Measurements from ENCODE around the gene RBSN.

Gene RBSN

DNA sequence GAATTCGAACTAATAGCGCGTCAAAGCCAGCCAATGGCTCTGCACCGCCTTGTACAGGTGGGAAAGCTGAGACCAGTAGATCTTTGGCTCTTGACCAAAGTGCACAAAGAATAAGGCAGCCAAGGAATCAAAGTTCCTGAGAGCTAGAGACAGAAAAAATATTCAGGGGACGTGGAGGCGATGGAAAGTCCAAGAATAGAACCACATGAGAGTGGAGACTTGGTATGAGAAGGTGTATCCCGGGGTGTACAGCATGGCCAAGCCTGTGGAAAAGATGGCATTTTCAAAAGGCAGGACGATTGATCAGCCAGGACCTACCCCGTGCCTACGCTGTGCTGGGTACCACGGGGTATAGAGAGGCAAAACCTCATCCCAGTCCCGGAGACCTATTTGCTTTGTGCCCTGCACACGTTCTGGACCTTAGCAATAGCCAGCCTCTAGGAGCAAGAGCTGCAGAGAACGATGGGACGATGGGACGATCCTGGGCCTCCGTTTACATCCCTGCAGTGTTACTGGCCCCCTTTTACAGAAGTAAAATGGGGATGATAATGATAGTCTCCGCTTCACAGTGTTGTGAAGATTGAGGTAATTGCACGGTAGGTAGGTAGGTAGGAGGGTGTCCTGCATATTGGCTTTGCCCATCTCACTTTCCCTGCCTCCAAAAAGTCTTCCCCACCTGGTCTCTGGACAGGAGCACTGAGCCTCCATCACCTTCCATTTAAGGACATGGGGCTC lies 583 bp upstream of the RBSN start:
- peak in 1 of 2 donors; percentile 9 for DNase-seq (ENCODE audit: low read depth in 2 of 2)

DNA sequence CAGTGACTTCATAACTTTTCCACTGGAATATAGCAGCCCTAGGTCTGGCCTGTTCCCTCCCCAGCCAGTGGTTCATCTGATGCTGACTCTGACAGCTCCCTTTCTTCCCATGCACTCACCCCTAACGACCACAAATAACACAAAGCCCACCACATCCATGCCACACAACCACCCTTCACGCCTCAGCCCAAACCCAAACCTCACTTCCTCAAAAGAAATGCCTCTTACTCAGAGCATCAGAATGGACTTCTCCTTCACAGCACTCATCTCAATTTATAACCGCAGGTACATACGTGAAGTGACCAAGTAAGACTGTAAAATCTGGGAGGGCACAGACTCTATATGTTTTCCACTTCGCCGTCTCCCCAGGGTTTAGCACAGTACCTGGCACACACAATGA lies 1.1 kb downstream of the RBSN start:
- DNase-seq (ENCODE audit: low read depth in 2 of 2): peak in 1 of 2 donors; percentile 28

DNA sequence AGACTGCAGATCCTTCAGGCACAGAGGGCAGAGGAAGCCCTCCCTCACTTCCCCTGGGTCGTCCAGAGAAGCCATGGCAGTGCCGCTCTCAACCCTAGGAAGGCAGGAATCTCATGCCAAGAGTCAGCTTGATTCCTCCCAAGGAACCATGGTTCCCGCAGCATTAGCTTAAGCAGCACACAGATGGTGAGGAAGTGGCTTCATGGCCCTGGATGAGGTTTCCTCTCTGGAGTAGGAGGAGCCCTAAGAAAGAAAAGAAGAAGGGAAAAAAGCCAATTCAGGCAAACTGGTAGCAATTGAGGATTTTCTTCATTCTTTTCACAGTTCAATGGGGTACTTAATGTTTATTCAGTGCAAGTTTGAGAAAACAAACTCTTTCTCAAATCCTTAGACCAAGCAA lies 2.9 kb downstream of the RBSN start:
- DNase-seq (ENCODE audit: low read depth in 2 of 2): no peak

DNA sequence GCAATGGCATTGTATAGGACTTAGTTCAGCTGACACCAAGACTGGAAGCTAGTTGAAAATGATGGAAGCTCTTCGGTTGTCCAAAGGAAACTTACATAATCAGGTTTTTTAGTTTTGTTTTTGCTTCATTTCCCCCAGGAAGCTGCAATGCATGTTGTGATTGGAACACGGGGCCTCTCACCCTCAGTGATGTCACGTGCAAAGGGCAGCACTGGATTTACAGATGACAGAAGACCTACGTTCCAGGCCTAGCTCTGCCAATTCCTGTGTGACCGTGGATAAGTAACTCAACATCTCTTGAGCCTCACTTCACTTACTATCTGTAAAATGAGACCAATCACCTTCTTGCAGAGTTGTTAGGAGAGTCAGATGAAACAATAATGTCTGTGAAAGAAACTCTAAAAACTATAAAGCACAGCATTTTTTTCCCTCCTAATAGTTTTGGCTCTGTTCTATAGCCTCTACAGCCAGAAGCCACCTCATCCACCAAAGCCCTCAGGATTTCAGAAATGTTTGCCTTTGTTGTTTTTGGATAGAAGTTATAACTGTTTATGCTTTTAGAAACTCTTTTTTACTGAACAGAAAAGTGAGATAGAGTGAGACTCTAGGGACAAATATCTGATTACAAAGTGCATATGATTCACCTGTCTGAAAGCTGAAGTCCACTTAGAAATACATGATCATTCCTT lies 4.6 kb downstream of the RBSN start:
- no peak for DNase-seq (ENCODE audit: low read depth in 2 of 2)

DNA sequence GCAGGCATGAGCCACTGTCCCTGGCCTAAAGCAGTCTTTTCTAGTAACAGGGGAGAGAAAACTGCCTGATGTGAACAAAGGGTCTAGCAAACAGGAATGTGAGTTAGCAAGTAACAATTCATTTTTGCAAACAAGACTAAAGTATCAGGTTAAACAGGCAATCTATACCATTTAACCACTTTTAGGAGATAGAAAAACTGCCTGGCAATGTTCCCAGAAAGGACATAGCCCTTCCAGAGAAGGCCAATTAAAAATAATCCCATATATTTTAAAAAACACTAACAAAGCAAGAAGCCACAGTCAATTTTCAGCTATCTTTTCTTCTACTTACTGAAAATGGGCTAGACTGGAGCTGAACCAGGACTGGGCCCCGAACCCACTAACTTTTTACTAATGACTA lies 6.3 kb downstream of the RBSN start:
- DNase-seq (ENCODE audit: low read depth in 2 of 2): no peak

DNA sequence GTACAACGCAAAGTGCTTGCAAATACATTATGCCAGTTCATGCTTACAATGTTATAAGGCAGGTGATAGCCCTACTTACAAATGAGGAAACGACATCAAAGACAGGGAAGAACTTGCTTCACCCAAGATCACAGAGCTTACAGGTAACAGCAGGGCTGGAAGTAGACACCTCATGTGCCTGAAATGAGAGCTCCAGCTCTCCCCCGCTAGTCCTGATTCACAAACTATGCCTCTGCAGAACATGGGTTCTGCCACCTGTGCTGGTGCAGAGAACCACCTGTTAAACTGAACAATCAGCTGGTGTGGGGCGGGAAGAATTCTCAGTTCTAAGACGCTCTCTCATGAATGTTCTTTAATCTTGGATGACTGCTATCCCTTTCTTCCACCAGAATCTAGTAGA lies 7.4 kb downstream of the RBSN start:
- DNase-seq (ENCODE audit: low read depth in 2 of 2): no peak

DNA sequence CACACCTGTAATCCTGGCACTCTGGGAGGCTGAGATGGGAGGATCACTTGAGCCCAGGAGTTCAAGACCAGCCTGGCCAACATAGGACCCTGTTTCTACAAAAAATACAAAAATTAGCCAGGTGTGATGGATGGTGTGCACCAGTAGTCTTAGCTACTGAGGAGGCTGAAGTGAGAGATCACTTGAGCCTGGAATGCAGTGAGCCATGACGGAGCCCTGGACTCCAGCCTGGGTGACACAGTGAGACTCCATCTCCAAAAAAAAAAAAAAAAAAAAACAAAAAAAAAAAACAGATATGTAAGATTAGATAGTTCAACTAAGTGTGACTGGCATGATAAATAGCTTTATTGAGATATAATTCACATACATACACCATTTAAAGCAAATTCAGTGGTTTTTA lies 9.7 kb downstream of the RBSN start:
- no peak for DNase-seq (ENCODE audit: low read depth in 2 of 2)

DNA sequence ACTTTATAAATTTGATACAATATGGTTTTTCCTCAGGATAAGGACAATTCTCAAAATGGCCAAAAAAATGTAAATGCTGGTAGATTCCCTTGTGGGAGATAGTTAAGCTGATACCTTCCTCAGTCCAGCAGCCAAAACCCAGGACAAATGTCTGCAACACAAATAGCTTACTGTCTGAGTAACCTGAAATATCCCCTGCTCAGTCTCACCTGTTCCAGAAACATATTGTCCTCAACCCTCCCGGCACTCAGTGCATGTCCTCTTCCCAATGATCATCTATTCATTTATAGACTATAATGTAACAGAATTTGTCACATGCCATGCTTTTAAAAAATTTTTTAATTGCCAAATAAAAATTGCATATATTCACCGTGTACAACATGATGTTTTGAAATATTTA lies 12.2 kb downstream of the RBSN start:
- no peak for DNase-seq (ENCODE audit: low read depth in 2 of 2)

DNA sequence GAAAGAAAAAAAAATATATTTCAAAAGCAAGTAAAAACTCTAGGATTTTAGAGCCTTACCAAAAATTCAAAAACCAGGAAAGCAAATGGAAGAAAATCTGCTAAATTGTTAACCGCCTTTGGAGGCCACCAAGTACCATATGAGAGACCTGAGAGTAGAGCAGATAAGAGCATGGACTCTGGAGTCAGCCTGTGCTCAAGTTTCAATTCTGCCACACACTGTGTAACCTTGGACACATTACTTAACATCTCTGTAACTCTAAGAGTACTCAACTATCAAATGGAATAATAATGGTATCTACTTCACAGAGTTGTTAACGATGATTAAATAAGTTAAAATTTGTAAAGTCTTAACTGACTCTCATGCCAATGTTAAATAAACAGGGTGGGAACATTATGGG lies 12.7 kb downstream of the RBSN start:
- DNase-seq (ENCODE audit: low read depth in 2 of 2): no peak

DNA sequence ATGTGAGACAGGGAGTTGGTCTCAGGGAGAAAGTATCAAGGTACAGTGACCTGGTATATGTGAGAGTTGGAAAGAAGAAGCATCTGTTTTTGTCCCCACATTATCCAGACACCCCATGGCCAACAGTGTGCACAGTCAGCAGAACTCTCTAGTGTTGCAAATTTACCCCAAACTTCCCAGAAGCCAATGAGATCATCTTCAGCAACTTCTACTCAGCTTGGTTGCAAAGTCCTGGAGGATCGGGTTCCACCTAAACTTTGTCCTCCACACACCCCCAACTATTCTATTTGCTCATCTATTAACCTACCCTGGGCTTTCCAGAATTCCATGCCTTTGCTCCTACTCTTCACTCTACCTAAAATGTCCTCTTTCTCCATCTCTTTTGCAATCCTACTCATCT lies 15.7 kb downstream of the RBSN start:
- DNase-seq (ENCODE audit: low read depth in 2 of 2): no peak

DNA sequence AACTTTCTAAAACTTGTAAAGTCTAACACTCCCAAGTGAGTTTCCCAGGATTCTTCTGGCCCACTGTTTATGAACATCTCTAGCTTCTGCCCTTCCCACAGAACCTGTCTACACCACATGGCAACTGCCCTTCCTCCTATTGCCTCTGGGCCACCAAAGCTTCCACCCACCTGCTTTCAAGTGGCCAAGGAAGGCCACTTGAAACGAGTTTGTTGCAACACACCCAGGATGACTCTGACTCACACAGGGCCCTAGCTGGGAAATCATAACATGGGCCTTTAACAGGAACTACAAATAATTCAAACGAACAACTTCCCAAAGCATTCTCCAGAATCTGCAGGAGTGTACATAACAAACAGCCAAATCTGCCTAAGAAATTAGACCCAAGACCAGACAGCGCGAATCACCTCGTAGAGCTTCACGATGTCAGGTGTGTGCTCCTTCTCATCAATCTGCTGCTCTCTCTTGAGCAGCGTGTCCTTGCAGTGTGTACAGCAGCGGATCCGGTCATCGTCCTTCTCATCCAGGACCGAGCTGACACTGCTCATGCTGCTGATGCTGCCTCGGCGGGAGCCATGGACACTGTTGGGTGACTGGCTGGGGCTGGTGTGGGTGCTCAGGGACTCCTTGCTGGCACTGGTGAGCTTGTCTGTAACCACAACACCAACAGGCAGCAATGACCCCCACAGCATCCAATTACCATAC lies 16.8 kb downstream of the RBSN start:
- DNase-seq (ENCODE audit: low read depth in 2 of 2): no peak

DNA sequence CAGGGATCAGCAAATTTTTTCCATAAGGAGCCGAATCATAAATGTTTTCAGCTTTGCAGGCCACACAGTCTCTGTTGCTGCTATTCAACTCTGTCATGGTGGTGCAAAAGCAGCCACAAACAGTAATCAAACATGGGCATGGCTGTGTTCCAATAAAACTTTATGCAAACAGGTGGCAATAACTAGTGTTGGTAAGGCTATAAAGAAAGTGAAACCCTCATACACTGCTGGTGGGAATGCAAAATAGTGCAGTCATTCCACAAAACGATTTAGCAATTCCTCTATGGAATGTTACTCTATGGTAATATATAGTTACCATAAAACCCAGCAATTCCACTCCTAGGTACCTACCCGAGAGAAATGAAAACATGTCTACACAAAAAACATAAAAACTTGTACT lies 19.9 kb downstream of the RBSN start:
- no peak for DNase-seq (ENCODE audit: low read depth in 2 of 2)

DNA sequence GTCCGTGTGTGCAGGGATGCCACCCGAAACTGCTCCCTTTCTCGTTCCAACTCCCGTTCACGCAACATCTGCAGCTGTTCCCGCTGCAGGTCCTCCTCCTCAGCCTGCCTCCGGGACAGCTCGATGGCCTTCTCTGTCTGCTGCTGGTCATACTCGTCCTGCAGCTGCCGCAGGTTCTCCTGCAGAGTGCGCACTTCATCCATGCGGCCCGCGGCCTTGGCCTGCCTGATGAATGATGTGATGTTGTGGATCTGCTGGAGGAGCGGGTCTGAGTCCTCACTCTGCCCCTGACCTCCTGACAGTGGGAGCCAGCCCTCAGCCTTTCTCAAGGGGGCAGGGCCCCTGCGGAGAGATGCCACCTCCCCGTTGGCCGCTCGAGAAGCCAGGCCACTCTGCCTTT lies 24.4 kb downstream of the RBSN start:
- DNase-seq (ENCODE audit: low read depth in 2 of 2): no peak

DNA sequence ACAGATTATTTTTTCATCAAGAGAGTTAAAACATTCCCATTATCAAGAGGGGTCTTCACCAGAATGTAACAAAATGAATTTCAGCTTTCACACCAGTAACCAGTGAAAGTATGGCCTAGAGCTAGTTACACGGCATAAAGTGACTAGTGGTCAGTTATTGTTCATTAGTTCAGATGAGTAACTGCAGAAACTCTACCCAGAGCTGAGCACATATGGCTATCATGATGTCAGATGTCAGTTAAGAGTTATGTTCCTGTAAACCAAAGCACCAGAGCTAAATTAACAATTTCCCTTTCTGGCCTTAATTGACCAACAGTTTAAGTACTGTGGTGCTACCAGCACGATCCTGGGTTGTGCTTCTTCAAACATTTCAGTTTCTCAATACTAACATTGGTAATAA lies 27.2 kb downstream of the RBSN start:
- DNase-seq (ENCODE audit: low read depth in 2 of 2): no peak

DNA sequence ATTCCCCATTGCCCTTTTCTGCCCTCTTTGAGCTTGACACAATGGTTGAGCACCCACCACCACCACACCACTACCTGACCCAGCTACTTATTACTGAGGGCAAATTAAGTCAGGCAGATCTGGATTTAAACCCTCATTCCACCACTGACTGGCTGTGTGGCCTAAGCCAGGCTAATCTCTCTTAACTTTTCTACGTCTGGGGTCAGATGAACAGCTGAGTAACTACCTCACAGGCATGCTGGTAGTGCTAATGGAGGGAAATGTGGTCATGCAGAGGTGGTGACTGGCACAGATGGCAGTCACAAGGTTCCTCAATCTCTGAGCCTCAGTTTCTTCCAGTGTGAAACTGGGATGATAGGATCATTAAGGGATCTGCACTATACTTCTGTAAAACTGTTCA lies 29.5 kb downstream of the RBSN start:
- no peak for DNase-seq (ENCODE audit: low read depth in 2 of 2)

DNA sequence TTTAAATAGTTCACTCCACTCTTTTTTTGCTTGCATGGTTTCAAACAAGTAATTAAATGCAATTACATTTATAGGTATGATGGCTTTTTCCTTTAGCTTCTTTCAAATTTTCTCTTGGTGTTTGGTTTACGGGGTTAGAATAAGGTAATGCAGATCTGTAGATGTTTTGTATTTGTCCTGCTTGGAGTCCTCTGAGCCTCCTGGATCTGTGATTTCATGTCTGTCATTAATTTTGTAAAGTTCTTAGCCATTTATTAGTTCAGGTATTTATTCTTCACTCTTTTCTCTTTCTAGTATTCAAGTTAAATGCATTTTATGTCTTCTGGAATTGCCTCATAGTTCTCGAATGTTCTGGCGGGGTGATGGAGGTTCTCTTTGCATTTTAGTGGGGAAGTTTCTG lies 32.5 kb downstream of the RBSN start:
- no peak for DNase-seq (ENCODE audit: low read depth in 2 of 2)

DNA sequence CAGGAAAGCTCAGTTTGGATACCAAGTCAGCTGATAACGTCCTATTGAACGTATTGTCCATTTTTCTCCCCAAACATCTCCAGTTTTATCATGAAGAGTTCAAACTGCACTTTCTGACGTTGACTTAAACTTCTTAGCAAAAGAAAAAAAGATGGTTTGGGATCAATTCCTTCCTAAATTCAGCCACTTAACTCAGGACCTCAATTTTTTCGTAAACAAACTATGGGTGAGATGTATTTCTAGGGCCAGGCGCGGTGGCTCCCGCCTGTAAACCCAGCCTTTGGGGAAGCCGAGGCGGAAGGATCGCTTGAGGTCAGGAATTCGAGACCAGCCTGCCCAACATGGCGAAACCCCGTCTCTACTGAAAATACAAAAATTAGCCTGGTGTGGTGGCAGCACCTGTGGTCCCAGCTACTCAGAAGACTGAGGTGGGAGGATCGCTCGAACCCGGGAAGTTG lies 33.4 kb downstream of the RBSN start:
- no peak for DNase-seq (ENCODE audit: low read depth in 2 of 2)

DNA sequence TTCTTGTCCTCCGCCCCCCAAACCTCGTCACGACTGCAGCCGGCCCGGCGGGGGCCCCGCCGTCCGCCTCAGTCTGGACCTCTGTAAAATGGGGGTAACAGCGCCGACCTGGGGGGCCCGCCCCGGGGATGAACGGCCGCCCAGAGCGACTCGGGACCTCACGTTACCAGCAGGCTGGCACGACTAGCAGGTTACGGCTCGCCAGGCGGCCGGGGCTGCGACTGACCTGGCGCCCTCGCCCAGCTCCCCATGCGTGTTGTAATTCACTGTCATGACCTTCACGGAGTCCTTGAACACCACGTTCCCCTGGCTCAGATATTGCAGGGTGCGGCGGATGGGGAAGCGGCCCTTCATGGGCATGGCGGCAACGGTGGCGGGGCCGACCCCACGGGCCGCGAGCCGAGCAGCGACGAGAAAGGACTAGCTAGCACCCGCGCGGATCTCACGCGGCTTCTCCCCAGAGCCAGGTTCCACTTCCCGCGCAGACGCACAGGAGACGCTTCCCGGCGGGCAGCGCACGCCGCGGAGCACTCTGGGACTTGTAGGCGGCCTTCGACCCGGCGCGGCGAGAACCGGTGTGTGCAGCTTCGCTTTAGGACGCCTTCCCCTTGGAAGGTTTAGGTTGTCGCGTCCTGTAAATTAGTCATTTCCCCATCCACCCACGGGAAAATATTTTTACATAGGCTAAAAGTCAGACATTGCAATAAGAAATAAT lies 34.0 kb downstream of the RBSN start, which contains the start of gene MRPS25:
TSS of gene MRPS25 (minus strand) at position 481 of the 715 bp plus-strand sequence. CDS start at position 360, 121 bp downstream.
- DNase-seq (ENCODE audit: low read depth in 2 of 2): peak; percentile 82 to 83

DNA sequence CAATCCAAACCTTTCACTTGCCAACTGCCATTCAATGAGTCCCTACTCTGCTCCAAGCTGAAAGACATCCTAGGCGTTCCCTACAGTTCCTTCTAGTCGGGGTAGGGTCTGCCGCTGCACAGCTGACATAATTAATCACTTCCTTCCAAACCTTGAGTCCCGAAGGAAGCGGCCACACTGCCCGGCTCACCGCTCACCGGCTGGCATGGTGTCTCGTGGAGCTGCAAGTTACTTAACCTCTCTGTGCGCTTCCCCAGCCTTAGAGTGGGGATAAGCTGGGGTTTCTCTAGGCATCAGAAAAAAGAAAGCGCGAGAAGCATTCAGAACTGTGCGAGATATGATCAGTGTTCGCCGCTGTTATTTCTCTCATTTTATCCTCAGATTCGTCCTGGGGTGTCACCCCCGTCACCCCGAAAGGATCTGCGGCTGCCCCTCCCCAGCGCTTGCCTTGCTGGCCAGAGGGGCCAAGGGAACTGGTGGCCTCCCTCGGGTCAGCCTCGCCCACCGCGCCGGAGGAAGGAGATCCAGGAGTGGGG lies 34.6 kb downstream of the RBSN start:
- DNase-seq (ENCODE audit: low read depth in 2 of 2): peak in 1 of 2 donors; percentile 8

DNA sequence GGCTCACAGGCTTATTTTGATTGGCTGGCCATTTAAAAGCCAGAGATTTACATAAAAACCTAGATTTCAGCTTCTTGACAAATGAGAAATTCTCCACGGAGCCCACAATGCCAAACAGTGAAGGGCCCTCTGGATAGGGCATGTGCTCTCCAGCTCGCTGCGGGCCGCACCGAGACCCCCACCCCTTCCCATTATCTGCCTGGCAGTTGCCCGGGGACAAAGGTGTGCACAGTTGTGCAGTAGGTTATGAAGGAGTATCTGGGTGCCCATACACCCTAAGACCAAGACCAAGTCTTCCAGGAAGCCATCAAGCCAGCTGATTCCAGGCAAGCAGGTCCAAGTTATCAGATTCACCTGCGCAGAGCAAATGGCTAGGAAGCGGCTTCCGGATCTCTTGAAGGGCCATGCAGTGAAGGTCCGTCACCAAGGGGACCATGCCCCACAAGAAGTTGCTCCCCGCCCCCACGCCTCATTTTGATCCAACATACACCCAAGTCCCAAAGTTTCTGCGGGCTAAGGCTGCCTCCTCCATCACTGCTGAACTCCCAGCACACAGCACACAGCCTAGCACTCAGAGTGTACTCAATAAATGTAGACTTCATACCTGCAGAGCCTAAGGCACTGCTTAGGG lies 35.2 kb downstream of the RBSN start:
- DNase-seq (ENCODE audit: low read depth in 2 of 2): no peak

DNA sequence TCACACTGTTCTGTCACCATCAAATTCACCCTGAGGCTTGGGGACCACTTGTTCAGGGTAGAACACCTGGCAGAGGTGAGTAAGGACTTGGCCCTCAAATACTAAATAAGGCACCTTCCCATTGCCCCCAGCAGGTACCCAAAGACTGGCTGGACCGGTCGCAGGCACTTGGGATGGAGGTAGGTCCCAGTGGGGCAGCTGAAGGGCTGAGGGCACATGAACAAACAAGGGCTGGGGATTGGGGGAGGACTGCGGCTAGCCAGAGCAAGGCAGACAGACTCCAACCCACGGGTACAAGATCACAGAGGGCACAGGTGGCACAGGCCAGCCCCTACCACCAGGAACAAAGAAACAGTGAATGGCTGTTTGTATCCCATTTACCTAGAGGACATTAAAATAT lies 35.7 kb downstream of the RBSN start:
- no peak for DNase-seq (ENCODE audit: low read depth in 2 of 2)

Data from stimulated activated CD8-positive, alpha-beta memory T cell treated with anti-CD3 and anti-CD28 coated beads, Interleukin-2, amount 100 ng/mL, for 48 hours (primary cell).